Glutamatergic neuron (in vitro differentiated cells): ENCODE measurements around the gene MOV10L1. TPM values are rescaled to one million over a fixed set of nuclear protein-coding genes. Genes with fewer than 3 reads are reported as not detected.
"Not testable (repeated sequence)": the region's sequence is repeated elsewhere in the genome, so short reads cannot be mapped to it uniquely, and the experiment has no call there.

Source experiments
- DNase-seq: peaks from one replicate; pipeline ENCODE4 v3.0.0; 2022
- H3K27ac Mint-ChIP-seq: one replicate; pipeline ENCODE4 v1.8.0; 2020; ENCODE audit warnings: mild to moderate bottlenecking, mixed read lengths, inconsistent platforms; ENCODE audit not compliant: unreplicated experiment
- H3K27me3 Mint-ChIP-seq: one replicate; pipeline ENCODE4 v1.8.0; 2020; ENCODE audit warnings: mild to moderate bottlenecking, moderate library complexity, mixed read lengths, inconsistent platforms; ENCODE audit not compliant: unreplicated experiment
- H3K36me3 Mint-ChIP-seq: one replicate; pipeline ENCODE4 v1.8.0; 2020; ENCODE audit warnings: mild to moderate bottlenecking, mixed read lengths, inconsistent platforms; ENCODE audit not compliant: unreplicated experiment
- H3K4me1 Mint-ChIP-seq: one replicate; pipeline ENCODE4 v1.8.0; 2020; ENCODE audit warnings: mild to moderate bottlenecking, low read depth, mixed read lengths, inconsistent platforms; ENCODE audit not compliant: unreplicated experiment
- H3K4me3 Mint-ChIP-seq: one replicate; pipeline ENCODE4 v1.8.0; 2020; ENCODE audit warnings: mild to moderate bottlenecking, mixed read lengths, inconsistent platforms; ENCODE audit not compliant: unreplicated experiment
- H3K9me3 Mint-ChIP-seq: one replicate; pipeline ENCODE4 v1.8.0; 2020; ENCODE audit warnings: mild to moderate bottlenecking, moderate library complexity, mixed read lengths, inconsistent platforms; ENCODE audit not compliant: unreplicated experiment
- total RNA-seq: library from RNA; stranded (reverse); fragmentation: NEBNext Ultra II Directional; extraction: Animal tissue kit (Norgen Biotek cat#: 25700); gene quantifications from one replicate; pipeline ENCODE4 v1.2.1, GENCODE V29; 2021; ENCODE audit not compliant: unreplicated experiment
- TF ChIP-seq, protein P1 (sequence below): fragments of 200-600 bp; sonication (generic); IDR thresholded peaks from one replicate; pipeline ENCODE4 v1.5.0; 2021; ENCODE audit not compliant: partially characterized antibody, unreplicated experiment

Gene MOV10L1
- total RNA-seq, 1 donor from 2014 or later, result 0.34 TPM

DNA sequence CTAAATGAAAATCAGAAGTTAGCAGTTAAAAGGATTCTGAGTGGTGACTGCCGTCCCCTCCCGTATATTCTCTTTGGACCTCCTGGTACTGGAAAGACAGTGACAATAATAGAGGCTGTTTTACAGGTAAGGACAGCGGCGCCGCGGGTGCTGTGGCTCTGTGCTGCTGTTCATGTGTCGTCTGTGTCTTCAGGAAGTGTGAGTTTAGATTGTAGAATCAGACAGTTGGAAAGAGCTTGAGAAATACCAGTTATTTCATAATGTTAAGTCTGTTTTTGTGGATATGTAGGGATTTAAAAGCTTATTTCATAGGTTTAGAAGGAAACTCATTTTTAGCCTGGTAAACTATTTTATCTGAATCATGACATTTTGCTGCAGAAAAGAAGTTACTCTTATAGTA is 53.3 kb downstream of the MOV10L1 start:
- no peak for DNase-seq
- Mint-ChIP-seq H3K36me3 (peaks cover 5% of the 10 kb centered on the region), H3K27ac (no peak overlapping the region), H3K4me3 (no peak overlapping the region), H3K4me1 (peaks cover 9% of the 10 kb centered on the region), H3K27me3 (peaks cover 2% of the 10 kb centered on the region), H3K9me3 (no peaks in the 10 kb centered on the region)
- TF ChIP-seq, protein P1, sequence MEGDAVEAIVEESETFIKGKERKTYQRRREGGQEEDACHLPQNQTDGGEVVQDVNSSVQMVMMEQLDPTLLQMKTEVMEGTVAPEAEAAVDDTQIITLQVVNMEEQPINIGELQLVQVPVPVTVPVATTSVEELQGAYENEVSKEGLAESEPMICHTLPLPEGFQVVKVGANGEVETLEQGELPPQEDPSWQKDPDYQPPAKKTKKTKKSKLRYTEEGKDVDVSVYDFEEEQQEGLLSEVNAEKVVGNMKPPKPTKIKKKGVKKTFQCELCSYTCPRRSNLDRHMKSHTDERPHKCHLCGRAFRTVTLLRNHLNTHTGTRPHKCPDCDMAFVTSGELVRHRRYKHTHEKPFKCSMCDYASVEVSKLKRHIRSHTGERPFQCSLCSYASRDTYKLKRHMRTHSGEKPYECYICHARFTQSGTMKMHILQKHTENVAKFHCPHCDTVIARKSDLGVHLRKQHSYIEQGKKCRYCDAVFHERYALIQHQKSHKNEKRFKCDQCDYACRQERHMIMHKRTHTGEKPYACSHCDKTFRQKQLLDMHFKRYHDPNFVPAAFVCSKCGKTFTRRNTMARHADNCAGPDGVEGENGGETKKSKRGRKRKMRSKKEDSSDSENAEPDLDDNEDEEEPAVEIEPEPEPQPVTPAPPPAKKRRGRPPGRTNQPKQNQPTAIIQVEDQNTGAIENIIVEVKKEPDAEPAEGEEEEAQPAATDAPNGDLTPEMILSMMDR, result no peak

DNA sequence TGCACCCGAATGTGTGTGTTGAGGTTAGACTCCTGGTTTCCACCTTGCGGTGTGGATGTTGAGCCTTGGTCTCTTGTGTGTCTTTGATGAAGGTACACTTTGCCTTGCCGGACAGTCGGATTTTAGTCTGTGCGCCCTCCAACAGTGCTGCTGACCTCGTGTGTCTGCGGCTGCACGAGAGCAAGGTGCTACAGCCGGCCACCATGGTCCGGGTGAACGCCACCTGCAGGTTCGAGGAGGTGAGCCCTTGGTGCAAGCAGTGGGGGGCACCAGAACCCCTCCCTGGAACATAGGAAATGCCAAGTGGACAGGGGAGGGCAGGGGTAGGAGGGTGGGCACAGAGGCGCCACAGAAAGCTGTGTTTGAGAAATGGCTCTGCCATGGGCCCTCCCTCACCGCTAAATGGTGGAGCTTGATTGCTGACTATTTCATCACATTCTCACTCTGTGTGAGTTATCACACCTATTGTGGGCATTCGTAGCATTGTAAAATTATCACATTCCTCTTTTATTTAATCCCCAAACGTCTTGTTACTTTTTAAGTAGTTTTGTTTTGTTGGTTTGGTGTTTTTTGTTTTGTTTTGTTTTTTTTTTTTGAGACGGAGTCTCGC is 54.3 kb downstream of the MOV10L1 start:
- Mint-ChIP-seq H3K4me3 (no peak overlapping the region), H3K36me3 (peaks cover 5% of the 10 kb centered on the region), H3K9me3 (no peaks in the 10 kb centered on the region), H3K27ac (no peak overlapping the region), H3K27me3 (peaks cover 3% of the 10 kb centered on the region), H3K4me1 (peaks cover 9% of the 10 kb centered on the region)
- DNase-seq, result no peak
- TF ChIP-seq, protein P1, result no peak

DNA sequence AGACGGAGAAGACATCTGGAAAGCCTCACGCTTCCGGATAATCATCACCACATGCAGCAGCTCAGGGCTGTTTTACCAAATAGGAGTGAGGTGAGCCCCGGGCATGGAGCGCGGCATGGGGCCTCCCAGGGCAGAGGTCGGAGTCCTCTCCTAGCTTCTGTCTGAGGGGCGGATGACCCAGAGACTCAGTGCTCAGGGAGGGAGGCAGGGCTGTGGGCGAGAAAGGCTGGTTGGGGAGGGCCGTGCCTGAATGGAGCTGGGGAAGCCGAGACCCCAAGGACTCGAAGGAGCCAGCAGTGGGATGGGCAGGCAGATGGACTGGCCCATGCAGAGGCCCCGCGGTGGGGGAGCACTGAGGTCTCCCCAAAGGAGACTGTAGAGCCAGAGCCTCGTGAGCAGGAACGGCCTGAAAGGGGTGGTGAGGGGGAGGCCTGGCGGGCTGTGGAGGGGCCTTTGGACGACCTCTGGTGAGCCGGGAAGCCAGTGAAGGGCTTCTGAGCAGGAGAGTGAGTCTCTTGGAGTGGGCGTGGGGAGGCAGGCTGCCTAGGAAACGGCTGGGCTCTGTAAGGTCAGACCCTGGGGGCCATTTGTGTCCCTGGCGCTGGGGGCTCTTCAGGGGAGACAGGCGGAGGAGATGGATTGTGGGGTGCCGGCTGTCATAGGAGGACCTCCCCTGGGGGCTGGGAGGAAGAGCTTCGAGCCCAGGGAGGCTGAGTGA is 56.1 kb downstream of the MOV10L1 start:
- DNase-seq, result no peak
- H3K4me1 Mint-ChIP-seq, result peaks cover 14% of the 10 kb centered on the region
- no peaks in the 10 kb centered on the region for H3K9me3 Mint-ChIP-seq
- H3K27me3 Mint-ChIP-seq, result peaks cover 6% of the 10 kb centered on the region
- H3K4me3 Mint-ChIP-seq, result no peak overlapping the region
- TF ChIP-seq, protein P1, result no peak
- H3K36me3 Mint-ChIP-seq, result peaks cover 5% of the 10 kb centered on the region
- no peak overlapping the region for H3K27ac Mint-ChIP-seq

DNA sequence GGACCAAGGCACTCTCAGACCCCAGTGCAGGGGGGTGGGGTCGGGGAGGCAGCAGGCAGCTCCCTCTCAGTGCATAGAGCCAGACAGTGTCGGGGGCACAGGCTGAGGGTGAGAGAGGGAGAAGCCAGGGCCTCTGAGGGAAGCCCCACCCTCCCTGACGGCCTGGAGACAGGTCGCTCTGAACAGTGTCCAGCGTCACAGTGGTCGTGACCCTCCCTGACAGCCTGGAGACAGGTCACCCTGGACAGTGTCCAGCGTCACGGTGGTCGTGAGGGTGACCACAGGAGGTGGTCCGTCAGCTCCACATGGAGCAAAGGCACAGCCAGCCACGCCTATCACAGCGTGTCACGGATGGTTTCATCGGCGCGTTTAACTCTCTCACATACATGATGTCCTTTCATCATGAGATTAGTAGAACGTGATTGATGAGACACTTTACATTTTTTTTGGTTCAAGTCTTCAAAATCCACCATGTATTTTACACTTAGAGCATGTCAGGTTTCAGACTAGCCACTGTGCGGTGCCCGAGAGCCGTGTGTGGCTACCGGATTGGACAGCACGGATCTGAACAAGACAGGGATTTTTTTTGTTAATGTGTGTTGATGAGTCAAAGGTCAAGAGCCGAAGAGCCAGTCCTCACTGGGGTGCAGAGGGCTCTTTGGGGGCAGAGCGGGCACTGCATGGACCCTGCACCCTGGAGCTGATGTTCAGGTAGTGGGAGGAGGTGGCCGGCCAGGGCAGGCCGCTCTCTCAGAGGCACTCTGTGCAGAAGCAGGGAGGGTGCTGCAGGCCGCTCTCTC is 56.8 kb downstream of the MOV10L1 start:
- Mint-ChIP-seq H3K9me3 (no peaks in the 10 kb centered on the region), H3K27ac (no peak overlapping the region), H3K27me3 (peaks cover 7% of the 10 kb centered on the region), H3K4me3 (peak overlapping the region; percentile 21), H3K4me1 (peaks cover 18% of the 10 kb centered on the region), H3K36me3 (peaks cover 5% of the 10 kb centered on the region)
- TF ChIP-seq, protein P1, result no peak
- DNase-seq, result no peak

DNA sequence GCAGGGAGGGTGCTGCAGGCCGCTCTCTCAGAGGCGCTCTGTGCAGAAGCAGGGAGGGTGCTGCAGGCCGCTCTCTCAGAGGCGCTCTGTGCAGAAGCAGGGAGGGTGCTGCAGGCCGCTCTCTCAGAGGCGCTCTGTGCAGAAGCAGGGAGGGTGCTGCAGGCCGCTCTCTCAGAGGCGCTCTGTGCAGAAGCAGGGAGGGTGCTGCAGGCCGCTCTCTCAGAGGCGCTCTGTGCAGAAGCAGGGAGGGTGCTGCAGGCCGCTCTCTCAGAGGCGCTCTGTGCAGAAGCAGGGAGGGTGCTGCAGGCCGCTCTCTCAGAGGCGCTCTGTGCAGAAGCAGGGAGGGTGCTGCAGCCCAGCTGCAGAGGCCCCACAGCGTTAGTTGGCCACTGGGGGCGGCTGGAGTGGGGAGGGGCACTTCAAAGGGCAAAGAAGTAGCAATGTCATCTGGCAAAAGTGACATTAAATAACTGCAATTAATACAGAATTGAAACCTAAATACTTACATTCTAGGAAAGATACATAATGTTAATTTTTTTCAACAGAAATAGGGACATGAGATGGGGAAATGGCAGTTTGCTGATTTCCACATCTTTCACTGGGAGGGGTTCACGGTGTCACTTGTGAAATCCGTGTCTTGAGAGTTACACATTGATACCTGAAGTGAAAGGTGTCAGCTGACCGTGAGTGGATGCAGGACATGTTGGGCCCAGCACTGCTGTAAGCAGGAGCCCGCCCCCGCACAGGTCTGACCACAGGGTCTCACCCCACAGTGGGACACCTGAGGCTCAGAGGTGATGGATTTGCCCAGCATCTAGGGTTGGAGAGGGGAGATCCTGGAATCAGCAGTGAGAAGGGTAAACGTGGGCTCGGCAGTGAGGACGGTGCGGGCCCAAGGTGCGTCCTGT is 57.7 kb downstream of the MOV10L1 start:
- H3K27ac Mint-ChIP-seq, H3K4me3 Mint-ChIP-seq, DNase-seq, H3K27me3 Mint-ChIP-seq, H3K9me3 Mint-ChIP-seq, H3K36me3 Mint-ChIP-seq: not testable (repeated sequence)
- H3K4me1 Mint-ChIP-seq, result peaks cover 22% of the 10 kb centered on the region
